Fibroblast of skin of back (primary cell): ENCODE results near the gene TBC1D9B.

ENCODE experiments used
- DNase-seq: peaks from one replicate; pipeline ENCODE4 v3.0.0-alpha.2; 2013

The TBC1D9B gene

GRCh38 chr5:179906795-179907555 is 722 bp downstream of the TBC1D9B start:
- DNase-seq = peak; percentile 19

GRCh38 chr5:179906294-179906794 is 1.4 kb downstream of the TBC1D9B start:
- no peak for DNase-seq

GRCh38 chr5:179905161-179905560 is 2.5 kb downstream of the TBC1D9B start:
- DNase-seq = no peak

- no peak for DNase-seq
Measured at GRCh38 chr5:179904463-179905160, 3.1 kb downstream of the TBC1D9B start.

GRCh38 chr5:179902763-179903158 is 4.9 kb downstream of the TBC1D9B start:
- no peak for DNase-seq

GRCh38 chr5:179901915-179902762 is 5.6 kb downstream of the TBC1D9B start:
- DNase-seq = no peak

GRCh38 chr5:179901462-179901861 is 6.2 kb downstream of the TBC1D9B start:
- DNase-seq = no peak

GRCh38 chr5:179900711-179901110 is 7.0 kb downstream of the TBC1D9B start:
- no peak for DNase-seq

- DNase-seq = no peak
Measured at GRCh38 chr5:179900206-179900605, 7.5 kb downstream of the TBC1D9B start.

GRCh38 chr5:179895861-179896260 is 11.8 kb downstream of the TBC1D9B start:
- no peak for DNase-seq

GRCh38 chr5:179893958-179894895 is 13.5 kb downstream of the TBC1D9B start:
- no peak for DNase-seq

- DNase-seq = no peak
Measured at GRCh38 chr5:179893076-179893957, 14.4 kb downstream of the TBC1D9B start.

- DNase-seq = no peak
Measured at GRCh38 chr5:179892255-179892654, 15.4 kb downstream of the TBC1D9B start.

GRCh38 chr5:179890751-179891682 is 16.7 kb downstream of the TBC1D9B start:
- DNase-seq = no peak

- DNase-seq = no peak
Measured at GRCh38 chr5:179889885-179890284, 17.8 kb downstream of the TBC1D9B start.

GRCh38 chr5:179887802-179888201 is 19.9 kb downstream of the TBC1D9B start:
- DNase-seq = no peak

GRCh38 chr5:179887095-179887494 is 20.6 kb downstream of the TBC1D9B start:
- no peak for DNase-seq

GRCh38 chr5:179886190-179886911 is 21.3 kb downstream of the TBC1D9B start:
- DNase-seq = no peak
